Ovary (tissue), 3 donors: Measurements from ENCODE around the gene GPR158.

Experiments used
- EP300 ChIP-seq: sonication (generic); formaldehyde crosslinking; IDR thresholded peaks from one replicate; pipeline ENCODE4 v1.6.1; 2017; ENCODE audit warnings: antibody characterized with exemption
- POLR2A ChIP-seq: fragments of 450-650 bp; IDR thresholded peaks from one replicate; pipeline ENCODE4 v1.6.1; 2017; ENCODE audit warnings: antibody characterized with exemption, mild to moderate bottlenecking, moderate library complexity
- TF ChIP-seq, protein P1 (sequence below), 3 donors: fragments of 450-650 bp in 2 of 3; fragments of 200-600 bp in 1 of 3; IDR thresholded peaks; one replicate each; pipeline versions ENCODE4 v1.5.1 to v1.8.0; 2016 to 2022; ENCODE audit warnings: antibody characterized with exemption in 3 of 3, mild to moderate bottlenecking in 1 of 3
- donor health status: DM: no; HTN: no; CAD: no.

- TF ChIP-seq, protein P1, sequence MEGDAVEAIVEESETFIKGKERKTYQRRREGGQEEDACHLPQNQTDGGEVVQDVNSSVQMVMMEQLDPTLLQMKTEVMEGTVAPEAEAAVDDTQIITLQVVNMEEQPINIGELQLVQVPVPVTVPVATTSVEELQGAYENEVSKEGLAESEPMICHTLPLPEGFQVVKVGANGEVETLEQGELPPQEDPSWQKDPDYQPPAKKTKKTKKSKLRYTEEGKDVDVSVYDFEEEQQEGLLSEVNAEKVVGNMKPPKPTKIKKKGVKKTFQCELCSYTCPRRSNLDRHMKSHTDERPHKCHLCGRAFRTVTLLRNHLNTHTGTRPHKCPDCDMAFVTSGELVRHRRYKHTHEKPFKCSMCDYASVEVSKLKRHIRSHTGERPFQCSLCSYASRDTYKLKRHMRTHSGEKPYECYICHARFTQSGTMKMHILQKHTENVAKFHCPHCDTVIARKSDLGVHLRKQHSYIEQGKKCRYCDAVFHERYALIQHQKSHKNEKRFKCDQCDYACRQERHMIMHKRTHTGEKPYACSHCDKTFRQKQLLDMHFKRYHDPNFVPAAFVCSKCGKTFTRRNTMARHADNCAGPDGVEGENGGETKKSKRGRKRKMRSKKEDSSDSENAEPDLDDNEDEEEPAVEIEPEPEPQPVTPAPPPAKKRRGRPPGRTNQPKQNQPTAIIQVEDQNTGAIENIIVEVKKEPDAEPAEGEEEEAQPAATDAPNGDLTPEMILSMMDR (IDR thresholded peaks at IDR 0.05), result no peak
- TF ChIP-seq POLR2A (no peak), EP300 (no peak)
Measured at GRCh38 chr10:25487266-25487665, 312.5 kb downstream of the GPR158 start.
